ENCODE results near the gene UBQLNL. TPM values are rescaled to one million over a fixed set of nuclear protein-coding genes. Genes with fewer than 3 reads are reported as not detected.

The UBQLNL gene
- total RNA-seq, 1 donor from 2014 or later = 0.79 TPM

- H3K27ac Mint-ChIP-seq = no peak within 1 kb of the TSS
- no peaks in the 10 kb centered on the region for H3K36me3 Mint-ChIP-seq (ENCODE audit: insufficient read depth)
- no peak for TF ChIP-seq CTCF (IDR thresholded peaks at IDR 0.05; ENCODE audit: unreplicated experiment)
- DNase-seq (ENCODE audit: low spot score, unreplicated experiment) = no peak
- H3K4me3 Mint-ChIP-seq (ENCODE audit: low read depth) = no peak within 1 kb of the TSS
- no peaks in the 10 kb centered on the region for H3K27me3 Mint-ChIP-seq
- H3K4me1 Mint-ChIP-seq (ENCODE audit: low read depth) = no peaks in the 10 kb centered on the region
- no peaks in the 10 kb centered on the region for H3K9me3 Mint-ChIP-seq (ENCODE audit: low read depth)
These were observed 28.1 kb downstream of the UBQLNL start, which contains the start of gene OR52D1 for GRCh38 chr11:5488385-5488784. OR52D1 (plus strand) TSS chr11:5488685; CDS start chr11:5488707, 22 bp downstream.

GRCh38 chr11:5486421-5486820 is 30.1 kb downstream of the UBQLNL start:
- TF ChIP-seq CTCF (IDR thresholded peaks at IDR 0.05; ENCODE audit: unreplicated experiment) = no peak
- no peaks in the 10 kb centered on the region for H3K36me3 Mint-ChIP-seq (ENCODE audit: insufficient read depth)
- no peak for DNase-seq (ENCODE audit: low spot score, unreplicated experiment)
- H3K4me3 Mint-ChIP-seq (ENCODE audit: low read depth) = no peak overlapping the region
- no peaks in the 10 kb centered on the region for H3K27me3 Mint-ChIP-seq
- H3K4me1 Mint-ChIP-seq (ENCODE audit: low read depth) = no peaks in the 10 kb centered on the region
- H3K27ac Mint-ChIP-seq = no peak overlapping the region
- H3K9me3 Mint-ChIP-seq (ENCODE audit: low read depth) = no peaks in the 10 kb centered on the region

- H3K27me3 Mint-ChIP-seq = no peaks in the 10 kb centered on the region
- H3K27ac Mint-ChIP-seq = no peak overlapping the region
- H3K36me3 Mint-ChIP-seq (ENCODE audit: insufficient read depth) = no peaks in the 10 kb centered on the region
- TF ChIP-seq CTCF (IDR thresholded peaks at IDR 0.05; ENCODE audit: unreplicated experiment) = no peak
- no peaks in the 10 kb centered on the region for H3K9me3 Mint-ChIP-seq (ENCODE audit: low read depth)
- H3K4me1 Mint-ChIP-seq (ENCODE audit: low read depth) = no peaks in the 10 kb centered on the region
- H3K4me3 Mint-ChIP-seq (ENCODE audit: low read depth) = no peak overlapping the region
- DNase-seq (ENCODE audit: low spot score, unreplicated experiment) = no peak
These were observed 30.5 kb downstream of the UBQLNL start for GRCh38 chr11:5486003-5486402.

- H3K27me3 Mint-ChIP-seq = no peaks in the 10 kb centered on the region
- no peaks in the 10 kb centered on the region for H3K4me1 Mint-ChIP-seq (ENCODE audit: low read depth)
- DNase-seq (ENCODE audit: low spot score, unreplicated experiment) = peak; percentile 12
- no peak overlapping the region for H3K4me3 Mint-ChIP-seq (ENCODE audit: low read depth)
- H3K27ac Mint-ChIP-seq = no peak overlapping the region
- TF ChIP-seq CTCF (IDR thresholded peaks at IDR 0.05; ENCODE audit: unreplicated experiment) = peak; percentile 83
- no peaks in the 10 kb centered on the region for H3K36me3 Mint-ChIP-seq (ENCODE audit: insufficient read depth)
- no peaks in the 10 kb centered on the region for H3K9me3 Mint-ChIP-seq (ENCODE audit: low read depth)
These were observed 40.2 kb downstream of the UBQLNL start for GRCh38 chr11:5476186-5476819.

- Mint-ChIP-seq H3K27ac (no peak overlapping the region), H3K27me3 (no peaks in the 10 kb centered on the region), H3K4me3 (ENCODE audit: low read depth) (no peak overlapping the region), H3K9me3 (ENCODE audit: low read depth) (no peaks in the 10 kb centered on the region), H3K36me3 (ENCODE audit: insufficient read depth) (no peaks in the 10 kb centered on the region), H3K4me1 (ENCODE audit: low read depth) (no peaks in the 10 kb centered on the region)
- no peak for DNase-seq (ENCODE audit: low spot score, unreplicated experiment)
- no peak for TF ChIP-seq CTCF (IDR thresholded peaks at IDR 0.05; ENCODE audit: unreplicated experiment)
These were observed 42.6 kb downstream of the UBQLNL start for GRCh38 chr11:5473921-5474320.

Measured in progenitor cell of endocrine pancreas (in vitro differentiated cells).